ENCODE results near the gene CASQ2. TPM values are rescaled to one million over a fixed set of nuclear protein-coding genes. Genes with fewer than 3 reads are reported as not detected.

Gene CASQ2
- total and polyA plus RNA-seq, 2 donors (not counting 3 experiments of a cell fraction or from before 2014, with no cell fraction given) = not detected

GRCh38 chr1:115665319-115666096 lies 103.0 kb downstream of the CASQ2 start:
- no peak overlapping the region for H3K4me2 ChIP-seq (ENCODE audit: insufficient read depth, low read length)
- no peak for DNase-seq (ENCODE audit: low read depth, low spot score)
- no peaks in the 10 kb centered on the region for H3K9me3 ChIP-seq (replicated peaks; ENCODE audit: control insufficient read depth, insufficient read depth, low read length)
- no peaks in the 10 kb centered on the region for H3K27me3 ChIP-seq (ENCODE audit: control insufficient read depth in 2 of 2, insufficient read depth in 2 of 2, low read length in 2 of 2)
- no peak overlapping the region for H2AFZ ChIP-seq (ENCODE audit: low read depth, low read length)
- no peak for TF ChIP-seq FOS (IDR thresholded peaks at IDR 0.05; ENCODE audit: borderline replicate concordance, insufficient read depth, low read length)
- no peak for TF ChIP-seq JUN (IDR thresholded peaks at IDR 0.05; ENCODE audit: borderline replicate concordance, insufficient read depth, insufficient read length, low read depth)
- TF ChIP-seq MYC (IDR thresholded peaks at IDR 0.05; ENCODE audit: low read depth, low read length) = no peak
- no peak for TF ChIP-seq POLR2A (IDR thresholded peaks at IDR 0.05; ENCODE audit: low read depth, low read length)
- no peak for TF ChIP-seq GATA2 (IDR thresholded peaks at IDR 0.05; ENCODE audit: insufficient read depth, insufficient read length, low read depth, low read length)
- no peak for TF ChIP-seq MAX (IDR thresholded peaks at IDR 0.05; ENCODE audit: insufficient read depth, insufficient read length)
- no peak for TF ChIP-seq POLR2AphosphoS5 (IDR thresholded peaks at IDR 0.05; ENCODE audit: insufficient read depth, low read depth, low read length)
- no peak for TF ChIP-seq EZH2 (IDR thresholded peaks at IDR 0.05; ENCODE audit: borderline replicate concordance, low read depth, low read length, severe bottlenecking)
- TF ChIP-seq CTCF (IDR thresholded peaks at IDR 0.05; ENCODE audit: extremely low read depth in 1 of 2, insufficient read depth in 1 of 2, low read depth in 1 of 2, low read length in 2 of 2) = no peak
- POLR2A ChIA-PET = no interaction called here
- H3K9me1 ChIP-seq (replicated peaks; ENCODE audit: control insufficient read depth, extremely low read depth, insufficient read depth, low read length) = no peaks in the 10 kb centered on the region
- intact Hi-C loops (cut with micrococcal nuclease) = no loop called here
- H4K20me1 ChIP-seq (replicated peaks; ENCODE audit: control insufficient read depth, extremely low read depth, insufficient read depth, low read length) = peaks cover 3% of the 10 kb centered on the region
- CTCF ChIA-PET = interaction anchor here (1.5 kb wide), 1 partner anchor 41 kb away, joined by 5 read pairs; no protein-coding TSS in a partner anchor
- no peak overlapping the region for H3K27ac ChIP-seq (ENCODE audit: insufficient read depth, low read depth, low read length)
- no peaks in the 10 kb centered on the region for H3K79me2 ChIP-seq (ENCODE audit: control insufficient read depth, insufficient read depth, low read length)
- H3K36me3 ChIP-seq (ENCODE audit: control insufficient read depth in 2 of 2, extremely low read depth in 1 of 2, insufficient read depth in 2 of 2, low read length in 2 of 2) = peaks cover 11 to 16% of the 10 kb centered on the region in 2 experiments
- H3K4me3 ChIP-seq (replicated peaks in 1 of 3; ENCODE audit: insufficient read depth in 1 of 3, low read depth in 1 of 3, low read length in 3 of 3) = no peak overlapping the region
- no TSS peak for BruUV-seq (replicated peaks)
- FAIRE-seq = no peak
- no peak overlapping the region for H3K9ac ChIP-seq (replicated peaks; ENCODE audit: extremely low read depth, insufficient read depth, low read length)
- peaks cover 6% of the 10 kb centered on the region for H3K4me1 ChIP-seq (ENCODE audit: control insufficient read depth, extremely low read depth, insufficient read depth, low read length)
- dilution Hi-C loops (cut with MboI; ENCODE audit: extremely low pct_ligation_motif_present, low sequenced_read_pairs) = no loop called here

Data from endothelial cell of umbilical vein (primary cell).